Endothelial cell of umbilical vein (primary cell): ENCODE measurements around the gene SHPK. TPM values are rescaled to one million over a fixed set of nuclear protein-coding genes. Genes with fewer than 3 reads are reported as not detected.

ENCODE experiments used
- BruUV-seq: library from RNA; stranded (reverse); fragments of 400-500 nt; replicated peaks from 2 replicates; lab custom pipeline; 2021; lab: Mats Ljungman, UMichigan
- CTCF ChIA-PET: fragments of 300-600, 350-600 bp; sonication (Branson Sonifier 250); formaldehyde crosslinking; loops from one replicate; lab custom pipeline; 2021; ENCODE audit warnings: antibody characterized with exemption, inconsistent platforms; lab: Charles Lee
- POLR2A ChIA-PET: fragments of 300-600, 350-600 bp; sonication (Branson Sonifier 250); formaldehyde crosslinking; loops from one replicate; lab custom pipeline; 2021; ENCODE audit warnings: antibody characterized with exemption, inconsistent platforms; lab: Charles Lee
- DNase-seq: peaks from one replicate; pipeline ENCODE4 v3.0.0-alpha.2; 2011; ENCODE audit warnings: low read depth, low spot score
- FAIRE-seq: peaks from 2 replicates; lab custom pipeline; 2011; peaks lifted over from hg19 to GRCh38; lab: Jason Lieb, UNC
- H2AFZ ChIP-seq: 2 replicates; pipeline ENCODE4 v1.6.0; 2012; ENCODE audit warnings: low read depth, low read length, control low read depth, inconsistent platforms
- H3K27ac ChIP-seq: 2 replicates; pipeline ENCODE4 v1.5.1; 2011; ENCODE audit warnings: low read depth, mild to moderate bottlenecking, control low read depth, low read length, moderate library complexity; ENCODE audit not compliant: insufficient read depth
- H3K27me3 ChIP-seq, 2 experiments: 2 replicates each; pipeline versions ENCODE4 v1.6.0 to v1.6.1; 2011; ENCODE audit warnings: low read length in 2 of 2, mixed read lengths in 1 of 2; ENCODE audit not compliant: control insufficient read depth in 2 of 2, insufficient read depth in 2 of 2
- H3K36me3 ChIP-seq, 2 experiments: 2 replicates in 1 of 2; 3 replicates in 1 of 2; pipeline ENCODE4 v1.5.1; 2011; ENCODE audit warnings: low read length in 2 of 2, mild to moderate bottlenecking in 1 of 2, moderate library complexity in 1 of 2; ENCODE audit not compliant: control insufficient read depth in 2 of 2, insufficient read depth in 2 of 2; ENCODE audit errors: extremely low read depth in 1 of 2
- H3K4me1 ChIP-seq: 3 replicates; pipeline ENCODE4 v1.5.1; 2011; ENCODE audit warnings: mild to moderate bottlenecking, low read length; ENCODE audit not compliant: control insufficient read depth, insufficient read depth; ENCODE audit errors: extremely low read depth
- H3K4me2 ChIP-seq: 2 replicates; pipeline ENCODE4 v1.6.1; 2011; ENCODE audit warnings: low read length, control low read depth, mixed read lengths; ENCODE audit not compliant: insufficient read depth
- H3K4me3 ChIP-seq, 3 experiments: fragments of 200-600 bp in 1 of 3; sonication (generic), shearing (Covaris generic) in 1 of 3; replicated peaks in 1 of 3; 2 replicates each; pipeline ENCODE4 v1.5.1; 2011 to 2016; ENCODE audit warnings: control low read depth in 3 of 3, low read length in 3 of 3, mild to moderate bottlenecking in 2 of 3, inconsistent platforms in 1 of 3, low read depth in 1 of 3, moderate library complexity in 1 of 3; ENCODE audit not compliant: insufficient read depth in 1 of 3
- H3K79me2 ChIP-seq: 2 replicates; pipeline ENCODE4 v1.6.0; 2012; ENCODE audit warnings: low read length, inconsistent platforms; ENCODE audit not compliant: control insufficient read depth, insufficient read depth
- H3K9ac ChIP-seq: replicated peaks from 2 replicates; pipeline ENCODE3; 2011; ENCODE audit warnings: low read length, control low read depth; ENCODE audit not compliant: insufficient read depth; ENCODE audit errors: extremely low read depth
- H3K9me1 ChIP-seq: replicated peaks from 3 replicates; pipeline ENCODE4 v1.6.0; 2011; ENCODE audit warnings: mild to moderate bottlenecking, low read length; ENCODE audit not compliant: control insufficient read depth, insufficient read depth; ENCODE audit errors: extremely low read depth
- H3K9me3 ChIP-seq: replicated peaks from 2 replicates; pipeline ENCODE4 v1.5.1; 2012; ENCODE audit warnings: low read length, inconsistent platforms; ENCODE audit not compliant: control insufficient read depth, insufficient read depth
- H4K20me1 ChIP-seq: replicated peaks from 2 replicates; pipeline ENCODE3; 2011; ENCODE audit warnings: mild to moderate bottlenecking, low read length; ENCODE audit not compliant: control insufficient read depth, insufficient read depth; ENCODE audit errors: extremely low read depth
- CTCF ChIP-seq, 2 donors: IDR thresholded peaks; 1 replicate in 1 of 2; 2 replicates in 1 of 2; pipeline ENCODE4 v1.5.1; 2011; ENCODE audit warnings: low read length in 2 of 2, mild to moderate bottlenecking in 2 of 2, moderate library complexity in 2 of 2, control low read depth in 1 of 2, inconsistent platforms in 1 of 2, low read depth in 1 of 2; ENCODE audit not compliant: insufficient read depth in 1 of 2; ENCODE audit errors: extremely low read depth in 1 of 2
- EZH2 ChIP-seq: IDR thresholded peaks from 2 replicates; pipeline ENCODE4 v1.6.1; 2012; ENCODE audit warnings: borderline replicate concordance, low read depth, mild to moderate bottlenecking, moderate library complexity, low read length, inconsistent platforms; ENCODE audit not compliant: severe bottlenecking
- FOS ChIP-seq: IDR thresholded peaks from 2 replicates; pipeline ENCODE4 v1.6.1; 2011; ENCODE audit warnings: mild to moderate bottlenecking, low read length, moderate library complexity, borderline replicate concordance; ENCODE audit not compliant: insufficient read depth
- GATA2 ChIP-seq: IDR thresholded peaks from 2 replicates; pipeline ENCODE4 v1.7.0; 2011; ENCODE audit warnings: low read depth, mild to moderate bottlenecking, moderate library complexity, mixed read lengths, low read length; ENCODE audit not compliant: insufficient read length, insufficient read depth
- JUN ChIP-seq: IDR thresholded peaks from 2 replicates; pipeline ENCODE4 v1.6.1; 2011; ENCODE audit warnings: borderline replicate concordance, low read depth; ENCODE audit not compliant: insufficient read length, insufficient read depth
- MAX ChIP-seq: IDR thresholded peaks from 2 replicates; pipeline ENCODE4 v1.6.1; 2011; ENCODE audit not compliant: insufficient read depth, insufficient read length
- MYC ChIP-seq: IDR thresholded peaks from one replicate; pipeline ENCODE4 v1.6.1; 2011; ENCODE audit warnings: mild to moderate bottlenecking, low read depth, low read length
- POLR2A ChIP-seq: IDR thresholded peaks from 2 replicates; pipeline ENCODE4 v1.6.1; 2012; ENCODE audit warnings: low read depth, mild to moderate bottlenecking, control low read depth, low read length
- POLR2AphosphoS5 ChIP-seq: IDR thresholded peaks from 2 replicates; pipeline ENCODE4 v1.6.1; 2012; ENCODE audit warnings: low read depth, mild to moderate bottlenecking, control low read depth, low read length, moderate library complexity; ENCODE audit not compliant: insufficient read depth
- dilution Hi-C: fragments of 300-500 bp; cut with MboI; formaldehyde crosslinking; loops from one replicate; pipeline ENCODE4 v1.15.0; 2019; ENCODE audit warnings: low sequenced_read_pairs; ENCODE audit not compliant: extremely low pct_ligation_motif_present
- intact Hi-C: fragments of 100-400 bp; cut with micrococcal nuclease; formaldehyde crosslinking; loops from one replicate; pipeline ENCODE4 v1.10.0; 2022
- polyA plus RNA-seq, 4 experiments: library from polyadenylated mRNA; depleted of rRNA in 3 of 4; stranded (reverse) in 3 of 4; unstranded in 1 of 4; fragments of >200 nt; gene quantifications; 2 replicates each; pipeline versions ENCODE4 v1.2.1 to v1.2.3, GENCODE V29; 2011 to 2012; ENCODE audit warnings: missing spikeins in 1 of 4
- total RNA-seq: library from RNA; stranded (reverse); gene quantifications from 2 replicates; pipeline ENCODE4 v1.2.3, GENCODE V29; 2021

The SHPK gene
- total and polyA plus RNA-seq, 2 donors (not counting 3 experiments of a cell fraction or from before 2014, with no cell fraction given) = 15.4 to 15.9 TPM

- Histone ChIP-seq H3K4me1 (no peaks in the 10 kb centered on the region), H3K4me2 (no peak overlapping the region), H3K27ac (no peak overlapping the region), H3K4me3 (no peak overlapping the region), H3K27me3 (no peaks in the 10 kb centered on the region), H3K9me3 (no peaks in the 10 kb centered on the region), H3K9ac (no peak overlapping the region), H3K36me3 (peaks cover 0 to 1% of the 10 kb centered on the region in 2 experiments), H3K79me2 (no peaks in the 10 kb centered on the region), H2AFZ (no peak overlapping the region), H3K9me1 (no peaks in the 10 kb centered on the region), H4K20me1 (no peaks in the 10 kb centered on the region)
- BruUV-seq = no TSS peak
- POLR2A ChIA-PET = no interaction called here
- dilution Hi-C loops = no loop called here
- intact Hi-C loops = no loop called here
- no peak for DNase-seq
- TF ChIP-seq POLR2A (no peak), GATA2 (no peak), POLR2AphosphoS5 (no peak), MAX (no peak), MYC (no peak), JUN (no peak), CTCF (IDR thresholded peaks at IDR 0.05; ENCODE audit: extremely low read depth in 1 of 2, insufficient read depth in 1 of 2, low read depth in 1 of 2, low read length in 2 of 2) (no peak), FOS (no peak), EZH2 (no peak)
- CTCF ChIA-PET = no interaction called here
- FAIRE-seq = no peak
Measured at GRCh38 chr17:3574231-3574630, 61.8 kb downstream of the SHPK start.
